ENCODE measurements around the gene CMTM6. TPM values are rescaled to one million over a fixed set of nuclear protein-coding genes. Genes with fewer than 3 reads are reported as not detected.

Gene CMTM6
- polyA plus RNA-seq, 4 donors, result 7.3 to 55.7 (median 17.6) TPM

DNA sequence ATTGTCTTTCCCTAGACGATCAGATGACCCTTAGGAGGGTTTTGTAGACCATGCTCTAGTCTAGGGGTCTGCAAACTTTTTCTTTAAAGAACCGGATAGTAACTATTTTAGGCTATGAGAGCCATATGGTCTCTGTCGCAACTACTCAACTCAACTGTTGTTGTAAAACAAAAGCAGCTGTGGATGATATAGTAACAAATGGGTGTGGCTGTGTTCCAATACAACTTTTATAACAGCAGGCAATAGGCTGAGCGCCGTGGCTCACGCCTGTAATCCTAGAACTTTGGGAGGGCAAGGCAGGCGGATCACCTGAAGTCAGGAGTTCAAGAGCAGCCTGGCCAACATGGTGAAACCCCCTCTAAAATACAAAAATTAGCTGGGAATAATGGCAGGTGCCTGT, 6.1 kb upstream of the CMTM6 start:
- DNase-seq (peak; percentile 38 to 59), FAIRE-seq (no peak)
- Histone ChIP-seq H3K9me3 (ENCODE audit: control insufficient read depth in 2 of 2, insufficient read depth in 1 of 2, low read depth in 1 of 2, low read length in 1 of 2) (no peaks in the 10 kb centered on the region), H3K4me1 (ENCODE audit: control insufficient read depth in 3 of 3, insufficient read depth in 2 of 3, low read depth in 1 of 3, low read length in 2 of 3) (peaks cover 0 to 27% (median 0%) of the 10 kb centered on the region in 3 donors), H3K36me3 (ENCODE audit: control insufficient read depth in 3 of 3, insufficient read depth in 2 of 3, low read depth in 1 of 3, low read length in 3 of 3) (no peaks in the 10 kb centered on the region), H3K4me3 (ENCODE audit: low read depth in 1 of 3, low read length in 3 of 3) (no peak overlapping the region), H3K27me3 (ENCODE audit: control insufficient read depth in 3 of 3, insufficient read depth in 3 of 3, low read length in 3 of 3) (no peaks in the 10 kb centered on the region), H3K27ac (ENCODE audit: low read depth in 1 of 3, low read length in 2 of 3) (no peak overlapping the region)
- 15 to 40% (median 31%) methylated on average over 7 of the region's 7 CpGs for WGBS, 3 donors

DNA sequence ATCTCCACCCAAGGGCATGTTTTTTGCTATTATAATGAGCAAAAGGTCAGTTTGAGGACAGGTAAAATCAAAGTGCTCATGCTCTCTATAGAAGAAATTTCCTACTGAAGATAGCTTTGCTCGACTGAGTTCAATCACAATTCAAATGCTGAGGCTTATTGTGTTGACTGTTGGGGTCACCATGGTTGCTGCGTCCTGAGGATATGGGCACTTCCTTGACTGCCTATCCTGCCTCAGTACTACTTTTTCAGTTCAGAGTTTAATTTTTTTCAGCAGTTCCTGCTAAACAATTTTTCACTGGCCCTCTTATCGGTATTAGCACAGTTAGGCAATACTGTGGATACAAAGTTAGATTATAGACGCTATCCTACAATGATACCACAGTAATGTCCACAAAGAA, 3.8 kb upstream of the CMTM6 start:
- no peak overlapping the region for H3K27ac ChIP-seq (ENCODE audit: low read depth in 1 of 3, low read length in 2 of 3)
- H3K4me3 ChIP-seq (ENCODE audit: low read depth in 1 of 3, low read length in 3 of 3), result no peak overlapping the region
- no peaks in the 10 kb centered on the region for H3K9me3 ChIP-seq (ENCODE audit: control insufficient read depth in 2 of 2, insufficient read depth in 1 of 2, low read depth in 1 of 2, low read length in 1 of 2)
- WGBS, 3 donors, result 63 to 71% (median 63%) methylated on average over 4 of the region's 4 CpGs
- H3K4me1 ChIP-seq (ENCODE audit: control insufficient read depth in 3 of 3, insufficient read depth in 2 of 3, low read depth in 1 of 3, low read length in 2 of 3), result peaks cover 0 to 18% (median 2%) of the 10 kb centered on the region in 3 donors
- H3K36me3 ChIP-seq (ENCODE audit: control insufficient read depth in 3 of 3, insufficient read depth in 2 of 3, low read depth in 1 of 3, low read length in 3 of 3), result no peaks in the 10 kb centered on the region
- FAIRE-seq, result no peak
- no peak for DNase-seq
- H3K27me3 ChIP-seq (ENCODE audit: control insufficient read depth in 3 of 3, insufficient read depth in 3 of 3, low read length in 3 of 3), result no peaks in the 10 kb centered on the region

DNA sequence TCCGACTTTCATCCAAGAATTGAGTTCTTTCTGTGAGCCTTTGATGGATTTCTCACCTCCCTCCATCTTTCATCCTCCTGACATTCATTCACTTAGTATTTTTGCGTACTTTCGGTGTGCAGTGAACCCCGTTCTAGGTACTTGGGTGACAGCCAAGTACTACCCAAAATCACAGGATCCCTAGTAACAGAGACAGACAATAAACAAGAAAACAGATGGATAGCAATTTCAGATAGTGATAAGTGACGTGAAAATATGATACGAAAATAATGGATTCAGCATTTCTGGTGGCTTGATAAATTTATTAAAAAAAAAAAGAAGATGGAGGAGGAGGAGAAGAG, 264 bp upstream of the CMTM6 start:
- no peaks in the 10 kb centered on the region for H3K27me3 ChIP-seq (ENCODE audit: control insufficient read depth in 3 of 3, insufficient read depth in 3 of 3, low read length in 3 of 3)
- FAIRE-seq, result no peak
- H3K4me3 ChIP-seq (ENCODE audit: low read depth in 1 of 3, low read length in 3 of 3), result peak overlapping the region; percentile 74 to 89 (median 83)
- no peaks in the 10 kb centered on the region for H3K36me3 ChIP-seq (ENCODE audit: control insufficient read depth in 3 of 3, insufficient read depth in 2 of 3, low read depth in 1 of 3, low read length in 3 of 3)
- 0 to 1% (median 1%) methylated on average over 6 of the region's 6 CpGs for WGBS, 3 donors
- peaks cover 2 to 4% (median 2%) of the 10 kb centered on the region in 3 donors for H3K4me1 ChIP-seq (ENCODE audit: control insufficient read depth in 3 of 3, insufficient read depth in 2 of 3, low read depth in 1 of 3, low read length in 2 of 3)
- H3K9me3 ChIP-seq (ENCODE audit: control insufficient read depth in 2 of 2, insufficient read depth in 1 of 2, low read depth in 1 of 2, low read length in 1 of 2), result no peaks in the 10 kb centered on the region
- peak overlapping the region in 2 of 3 donors; percentile 71 to 97 for H3K27ac ChIP-seq (ENCODE audit: low read depth in 1 of 3, low read length in 2 of 3)
- DNase-seq, result no peak

DNA sequence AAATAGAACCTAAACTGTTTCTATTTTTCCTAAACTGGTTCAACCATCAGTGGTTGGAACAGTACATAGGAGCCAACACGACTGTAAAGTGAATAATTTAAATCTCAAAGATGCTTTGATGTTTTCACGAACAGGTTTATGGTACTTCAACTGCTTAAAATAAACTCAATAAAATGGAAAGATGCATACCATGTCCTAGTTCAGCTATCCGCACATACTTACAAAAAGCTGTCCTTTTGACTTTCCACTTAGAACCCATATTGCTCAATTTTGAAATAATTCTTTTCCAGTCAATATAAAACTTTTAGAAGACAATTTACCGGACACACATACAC, 902 bp downstream of the CMTM6 start:
- Histone ChIP-seq H3K27ac (ENCODE audit: low read depth in 1 of 3, low read length in 2 of 3) (peak overlapping the region; percentile 81 to 97 (median 83)), H3K4me3 (ENCODE audit: low read depth in 1 of 3, low read length in 3 of 3) (peak overlapping the region; percentile 74 to 89 (median 83)), H3K4me1 (ENCODE audit: control insufficient read depth in 3 of 3, insufficient read depth in 2 of 3, low read depth in 1 of 3, low read length in 2 of 3) (peaks cover 2 to 4% (median 2%) of the 10 kb centered on the region in 3 donors), H3K36me3 (ENCODE audit: control insufficient read depth in 3 of 3, insufficient read depth in 2 of 3, low read depth in 1 of 3, low read length in 3 of 3) (no peaks in the 10 kb centered on the region), H3K9me3 (ENCODE audit: control insufficient read depth in 2 of 2, insufficient read depth in 1 of 2, low read depth in 1 of 2, low read length in 1 of 2) (no peaks in the 10 kb centered on the region), H3K27me3 (ENCODE audit: control insufficient read depth in 3 of 3, insufficient read depth in 3 of 3, low read length in 3 of 3) (no peaks in the 10 kb centered on the region)
- no peak for DNase-seq
- no peak for FAIRE-seq
- 2 to 5% (median 4%) methylated on average over 4 of the region's 4 CpGs for WGBS, 3 donors

DNA sequence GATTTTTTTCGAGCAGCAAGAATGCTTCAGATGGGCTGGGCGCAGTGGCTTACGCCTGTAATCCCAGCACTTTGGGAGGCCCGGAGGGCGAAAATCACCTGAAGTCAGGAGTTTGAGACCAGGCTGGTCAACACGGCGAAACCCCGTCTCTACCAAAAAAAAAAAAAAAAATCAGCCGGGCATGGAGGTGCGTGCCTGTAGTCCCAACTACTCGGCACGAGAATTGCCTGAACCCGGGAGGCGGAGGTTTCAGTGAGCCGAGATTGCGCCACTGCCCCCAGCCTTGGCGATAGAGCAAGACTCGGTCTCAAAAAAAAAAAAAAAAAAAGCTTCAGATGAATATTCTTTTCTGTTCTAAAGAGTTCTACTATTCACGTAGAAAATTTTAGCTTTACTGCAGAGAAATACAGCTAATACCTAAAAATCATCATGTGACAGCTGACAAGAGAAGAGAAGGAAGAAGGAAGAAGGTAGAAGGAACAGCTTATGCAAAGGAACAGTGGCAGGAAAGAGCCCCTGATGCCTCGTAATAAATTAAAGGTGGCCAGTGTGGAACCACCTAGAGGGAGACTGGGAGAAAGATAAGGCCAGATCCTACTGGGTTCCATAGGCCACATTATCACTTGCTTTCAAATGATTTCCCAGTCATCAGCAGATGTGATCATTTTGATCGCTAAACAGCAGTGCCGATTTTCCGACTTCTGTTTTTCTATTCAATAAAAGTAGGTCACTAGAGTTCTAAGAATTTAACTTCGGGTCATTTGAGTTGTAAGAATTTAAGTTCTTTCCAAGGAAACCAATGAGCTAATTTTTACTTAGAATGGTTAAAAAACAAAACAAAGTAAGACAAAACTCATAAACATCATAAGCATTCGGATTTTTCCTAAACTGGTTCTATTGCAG, 1.5 kb downstream of the CMTM6 start:
- Histone ChIP-seq H3K4me1 (ENCODE audit: control insufficient read depth in 3 of 3, insufficient read depth in 2 of 3, low read depth in 1 of 3, low read length in 2 of 3) (peaks cover 2 to 7% (median 4%) of the 10 kb centered on the region in 3 donors), H3K27ac (ENCODE audit: low read depth in 1 of 3, low read length in 2 of 3) (peak overlapping the region in 2 of 3 donors; percentile 55 to 97), H3K9me3 (ENCODE audit: control insufficient read depth in 2 of 2, insufficient read depth in 1 of 2, low read depth in 1 of 2, low read length in 1 of 2) (no peaks in the 10 kb centered on the region), H3K27me3 (ENCODE audit: control insufficient read depth in 3 of 3, insufficient read depth in 3 of 3, low read length in 3 of 3) (no peaks in the 10 kb centered on the region), H3K36me3 (ENCODE audit: control insufficient read depth in 3 of 3, insufficient read depth in 2 of 3, low read depth in 1 of 3, low read length in 3 of 3) (no peaks in the 10 kb centered on the region), H3K4me3 (ENCODE audit: low read depth in 1 of 3, low read length in 3 of 3) (peak overlapping the region in 2 of 3 donors; percentile 83 to 89)
- DNase-seq (no peak), FAIRE-seq (no peak)
- WGBS, 3 donors, result 70 to 79% (median 74%) methylated on average over 25 of the region's 25 CpGs

DNA sequence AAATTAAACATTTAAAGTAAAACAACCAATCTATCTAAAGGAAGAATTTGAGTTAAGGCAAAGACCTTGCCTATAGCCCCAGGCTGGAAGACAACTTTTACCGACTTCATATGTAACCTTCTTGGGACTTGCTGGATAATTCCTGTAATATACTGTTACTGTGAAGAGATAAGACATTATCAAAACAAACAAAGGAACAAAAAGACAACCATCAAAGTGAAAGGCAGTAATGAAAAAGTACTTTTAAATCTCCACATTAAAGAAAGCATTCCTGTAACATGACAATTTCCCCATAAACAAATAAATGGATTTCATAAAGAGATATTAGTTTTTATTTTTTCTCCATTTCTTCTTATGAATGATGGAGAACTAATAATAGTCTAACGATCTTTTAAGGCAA, 2.4 kb downstream of the CMTM6 start:
- Histone ChIP-seq H3K4me3 (ENCODE audit: low read depth in 1 of 3, low read length in 3 of 3) (no peak overlapping the region), H3K27me3 (ENCODE audit: control insufficient read depth in 3 of 3, insufficient read depth in 3 of 3, low read length in 3 of 3) (no peaks in the 10 kb centered on the region), H3K4me1 (ENCODE audit: control insufficient read depth in 3 of 3, insufficient read depth in 2 of 3, low read depth in 1 of 3, low read length in 2 of 3) (peaks cover 2 to 7% (median 4%) of the 10 kb centered on the region in 3 donors), H3K27ac (ENCODE audit: low read depth in 1 of 3, low read length in 2 of 3) (no peak overlapping the region), H3K36me3 (ENCODE audit: control insufficient read depth in 3 of 3, insufficient read depth in 2 of 3, low read depth in 1 of 3, low read length in 3 of 3) (no peaks in the 10 kb centered on the region), H3K9me3 (ENCODE audit: control insufficient read depth in 2 of 2, insufficient read depth in 1 of 2, low read depth in 1 of 2, low read length in 1 of 2) (no peaks in the 10 kb centered on the region)
- DNase-seq (no peak), FAIRE-seq (no peak)
- WGBS, 3 donors, result 62 to 70% (median 66%) methylated on average over 2 of the region's 2 CpGs

DNA sequence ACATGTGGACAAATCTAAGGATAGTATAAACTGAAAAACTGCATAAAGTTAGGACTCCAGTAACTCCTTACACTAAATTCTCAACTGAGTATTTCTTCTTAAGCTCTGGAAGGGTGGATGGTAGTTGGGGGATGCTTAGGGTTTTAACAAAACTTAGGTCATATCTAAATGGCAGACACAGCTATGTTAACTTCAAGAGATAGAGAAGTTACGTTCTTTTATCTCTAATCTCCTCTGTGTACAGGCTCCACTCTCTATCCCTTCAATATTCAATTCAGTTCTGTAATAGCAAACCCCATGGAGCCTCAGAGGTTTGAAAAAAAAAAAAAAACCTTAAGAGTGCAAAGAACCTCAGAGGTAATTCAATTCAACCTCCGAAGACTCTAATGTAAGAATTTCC, 3.1 kb downstream of the CMTM6 start:
- no peak overlapping the region for H3K27ac ChIP-seq (ENCODE audit: low read depth in 1 of 3, low read length in 2 of 3)
- FAIRE-seq (no peak), DNase-seq (no peak)
- no peaks in the 10 kb centered on the region for H3K36me3 ChIP-seq (ENCODE audit: control insufficient read depth in 3 of 3, insufficient read depth in 2 of 3, low read depth in 1 of 3, low read length in 3 of 3)
- WGBS, 3 donors, result 86 to 88% (median 86%) methylated on average over 2 of the region's 2 CpGs
- no peaks in the 10 kb centered on the region for H3K27me3 ChIP-seq (ENCODE audit: control insufficient read depth in 3 of 3, insufficient read depth in 3 of 3, low read length in 3 of 3)
- H3K4me1 ChIP-seq (ENCODE audit: control insufficient read depth in 3 of 3, insufficient read depth in 2 of 3, low read depth in 1 of 3, low read length in 2 of 3), result peaks cover 2 to 7% (median 4%) of the 10 kb centered on the region in 3 donors
- H3K9me3 ChIP-seq (ENCODE audit: control insufficient read depth in 2 of 2, insufficient read depth in 1 of 2, low read depth in 1 of 2, low read length in 1 of 2), result no peaks in the 10 kb centered on the region
- no peak overlapping the region for H3K4me3 ChIP-seq (ENCODE audit: low read depth in 1 of 3, low read length in 3 of 3)

DNA sequence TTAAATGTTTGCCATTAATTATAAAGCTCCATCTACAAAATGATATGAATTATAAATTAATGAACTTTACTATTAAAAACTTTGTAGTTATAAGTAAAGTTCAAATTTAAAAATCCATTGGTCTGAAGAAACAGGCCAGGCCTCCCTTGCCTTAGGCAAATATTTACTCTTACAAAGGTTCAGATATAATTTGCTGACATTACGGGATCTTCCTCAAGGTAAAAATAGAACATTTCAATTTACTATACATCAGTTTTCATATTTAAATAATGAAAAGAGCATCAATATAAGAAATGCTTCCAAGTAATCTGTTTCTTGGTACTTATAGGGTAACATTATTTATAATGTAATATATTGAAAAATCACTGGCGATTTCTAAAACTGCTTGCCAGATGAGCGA, 3.7 kb downstream of the CMTM6 start:
- Histone ChIP-seq H3K9me3 (ENCODE audit: control insufficient read depth in 2 of 2, insufficient read depth in 1 of 2, low read depth in 1 of 2, low read length in 1 of 2) (no peaks in the 10 kb centered on the region), H3K27me3 (ENCODE audit: control insufficient read depth in 3 of 3, insufficient read depth in 3 of 3, low read length in 3 of 3) (no peaks in the 10 kb centered on the region), H3K4me1 (ENCODE audit: control insufficient read depth in 3 of 3, insufficient read depth in 2 of 3, low read depth in 1 of 3, low read length in 2 of 3) (peaks cover 2 to 9% (median 4%) of the 10 kb centered on the region in 3 donors), H3K36me3 (ENCODE audit: control insufficient read depth in 3 of 3, insufficient read depth in 2 of 3, low read depth in 1 of 3, low read length in 3 of 3) (no peaks in the 10 kb centered on the region), H3K4me3 (ENCODE audit: low read depth in 1 of 3, low read length in 3 of 3) (no peak overlapping the region), H3K27ac (ENCODE audit: low read depth in 1 of 3, low read length in 2 of 3) (no peak overlapping the region)
- FAIRE-seq, result no peak
- 86 to 88% (median 87%) methylated on average over 3 of the region's 3 CpGs for WGBS, 3 donors
- no peak for DNase-seq

Data from small intestine (tissue), 7 donors.